HG03060 (cell line): ENCODE results near the gene COL20A1.

Experiments
- ATAC-seq: cut with Tn5 transposase; IDR thresholded peaks from one replicate; pipeline ENCODE4 v1.9.1; 2021; ENCODE audit warnings: low read depth, moderate number of reproducible peaks; ENCODE audit not compliant: unreplicated experiment

Gene COL20A1

GRCh38 chr20:63317061-63317460 is 24.1 kb downstream of the COL20A1 start:
- ATAC-seq: no peak

GRCh38 chr20:63317601-63318291 is 24.8 kb downstream of the COL20A1 start:
- ATAC-seq: no peak

GRCh38 chr20:63318391-63319163 is 25.6 kb downstream of the COL20A1 start:
- no peak for ATAC-seq

- ATAC-seq: no peak
Observed at GRCh38 chr20:63319164-63320040, 26.4 kb downstream of the COL20A1 start.

- ATAC-seq: no peak
Observed at GRCh38 chr20:63320041-63320511, 27.1 kb downstream of the COL20A1 start.

- no peak for ATAC-seq
Observed at GRCh38 chr20:63320616-63321147, 27.7 kb downstream of the COL20A1 start.

GRCh38 chr20:63321148-63321831 is 28.3 kb downstream of the COL20A1 start:
- ATAC-seq: no peak

GRCh38 chr20:63322146-63322932 is 29.4 kb downstream of the COL20A1 start:
- no peak for ATAC-seq

- no peak for ATAC-seq
Observed at GRCh38 chr20:63322933-63323273, 29.9 kb downstream of the COL20A1 start.

GRCh38 chr20:63323357-63323981 is 30.5 kb downstream of the COL20A1 start:
- no peak for ATAC-seq

- no peak for ATAC-seq
Observed at GRCh38 chr20:63325021-63325471, 32.1 kb downstream of the COL20A1 start.

- ATAC-seq: no peak
Observed at GRCh38 chr20:63325554-63326313, 32.7 kb downstream of the COL20A1 start.

- ATAC-seq: no peak
Observed at GRCh38 chr20:63326314-63327230, 33.6 kb downstream of the COL20A1 start.

GRCh38 chr20:63327231-63327745 is 34.3 kb downstream of the COL20A1 start:
- ATAC-seq: no peak

GRCh38 chr20:63328026-63328700 is 35.2 kb downstream of the COL20A1 start:
- no peak for ATAC-seq

- no peak for ATAC-seq
Observed at GRCh38 chr20:63328718-63329275, 35.8 kb downstream of the COL20A1 start.
